Measurements from ENCODE around the gene KREMEN1.
A peak's percentile ranks its signal among the peaks of the same experiment; 100 is the strongest.

KREMEN1 gene

GRCh38 chr22:29061773-29062172, 11.1 kb upstream of the KREMEN1 start, which contains the start of gene C22orf31:
TSS of gene C22orf31 (minus strand) at chr22:29061831. CDS start at chr22:29061792, 39 bp downstream.
- H3K4me3 Mint-ChIP-seq = no peak within 1 kb of the TSS
- H3K9me3 Mint-ChIP-seq = no peaks in the 10 kb centered on the region
- H3K36me3 Mint-ChIP-seq (ENCODE audit: low read depth) = no peaks in the 10 kb centered on the region
- TF ChIP-seq CTCF (IDR thresholded peaks at IDR 0.05; ENCODE audit: unreplicated experiment in 3 of 3) = no peak
- H3K27ac Mint-ChIP-seq = peak within 1 kb of the TSS in 2 of 3 experiments; percentile 3 to 51
- H3K4me1 Mint-ChIP-seq = peaks cover 58% of the 10 kb centered on the region
- H3K27me3 Mint-ChIP-seq (ENCODE audit: low read depth) = peaks cover 5% of the 10 kb centered on the region

- Mint-ChIP-seq H3K4me3 (no peak overlapping the region), H3K27me3 (ENCODE audit: low read depth) (peaks cover 5% of the 10 kb centered on the region), H3K4me1 (peaks cover 57% of the 10 kb centered on the region), H3K36me3 (ENCODE audit: low read depth) (no peaks in the 10 kb centered on the region), H3K27ac (peak overlapping the region in 1 of 3 experiments; percentile 3), H3K9me3 (no peaks in the 10 kb centered on the region)
- no peak for TF ChIP-seq CTCF (IDR thresholded peaks at IDR 0.05; ENCODE audit: unreplicated experiment in 3 of 3)
Observed at GRCh38 chr22:29062286-29062821, 10.5 kb upstream of the KREMEN1 start.

GRCh38 chr22:29065468-29066190, 7.2 kb upstream of the KREMEN1 start:
- Mint-ChIP-seq H3K27ac (no peak overlapping the region), H3K4me1 (peaks cover 41% of the 10 kb centered on the region), H3K4me3 (no peak overlapping the region), H3K27me3 (ENCODE audit: low read depth) (peaks cover 20% of the 10 kb centered on the region), H3K36me3 (ENCODE audit: low read depth) (no peaks in the 10 kb centered on the region), H3K9me3 (no peaks in the 10 kb centered on the region)
- TF ChIP-seq CTCF (IDR thresholded peaks at IDR 0.05; ENCODE audit: unreplicated experiment in 3 of 3) = no peak

- Mint-ChIP-seq H3K4me1 (peaks cover 40% of the 10 kb centered on the region), H3K27me3 (ENCODE audit: low read depth) (peaks cover 30% of the 10 kb centered on the region), H3K4me3 (peak overlapping the region in 1 of 3 experiments; percentile 66), H3K36me3 (ENCODE audit: low read depth) (no peaks in the 10 kb centered on the region), H3K9me3 (no peaks in the 10 kb centered on the region), H3K27ac (no peak overlapping the region)
- TF ChIP-seq CTCF (IDR thresholded peaks at IDR 0.05; ENCODE audit: unreplicated experiment in 3 of 3) = no peak
Observed at GRCh38 chr22:29069463-29069862, 3.4 kb upstream of the KREMEN1 start.

GRCh38 chr22:29070490-29070889, 2.3 kb upstream of the KREMEN1 start:
- TF ChIP-seq CTCF (IDR thresholded peaks at IDR 0.05; ENCODE audit: unreplicated experiment in 3 of 3) = no peak
- no peaks in the 10 kb centered on the region for H3K36me3 Mint-ChIP-seq (ENCODE audit: low read depth)
- peak overlapping the region; percentile 79 to 86 (median 82) for H3K4me3 Mint-ChIP-seq
- peaks cover 26% of the 10 kb centered on the region for H3K27me3 Mint-ChIP-seq (ENCODE audit: low read depth)
- no peaks in the 10 kb centered on the region for H3K9me3 Mint-ChIP-seq
- H3K27ac Mint-ChIP-seq = peak overlapping the region in 1 of 3 experiments; percentile 26
- peaks cover 47% of the 10 kb centered on the region for H3K4me1 Mint-ChIP-seq

All from nephron (organoid).